K562 (cell line): ENCODE data around the gene NRSN2.

Experiments used
- CTCF ChIP-seq, 3 experiments: IDR thresholded peaks in 2 of 3; conservative IDR thresholded peaks in 1 of 3; 2 replicates each; pipeline ENCODE4 v1.5.1; 2011 to 2012; ENCODE audit warnings: low read length in 3 of 3, mild to moderate bottlenecking in 3 of 3, control low read depth in 2 of 3, improper control_type of control experiment in 1 of 3, inconsistent platforms in 1 of 3, low read depth in 1 of 3, mixed read lengths in 1 of 3, moderate library complexity in 1 of 3; ENCODE audit not compliant: insufficient read depth in 2 of 3
- EZH2 ChIP-seq: IDR thresholded peaks from 2 replicates; pipeline ENCODE4 v1.6.1; 2012; ENCODE audit warnings: low read depth, mild to moderate bottlenecking, inconsistent platforms, low read length, borderline replicate concordance
- HBP1 ChIP-seq: fragments of 450-650 bp; formaldehyde crosslinking; IDR thresholded peaks from 2 replicates; pipeline ENCODE4 v1.4.0; 2022; ENCODE audit warnings: missing genetic modification characterization
- NCOA2 ChIP-seq, 2 experiments: fragments of 450-650 bp; IDR thresholded peaks; 2 replicates each; pipeline ENCODE4 v1.6.1; 2018; ENCODE audit warnings: mild to moderate bottlenecking in 2 of 2, moderate library complexity in 1 of 2; ENCODE audit not compliant: partially characterized antibody in 2 of 2
- NFIC ChIP-seq: fragments of 450-650 bp; IDR thresholded peaks from 2 replicates; pipeline ENCODE4 v1.6.1; 2017; ENCODE audit warnings: mild to moderate bottlenecking, inconsistent platforms
- PHF8 ChIP-seq: fragments of 200-600 bp; sonication (generic); IDR thresholded peaks from 2 replicates; pipeline ENCODE4 v1.6.1; 2012; ENCODE audit warnings: mixed run types, mild to moderate bottlenecking, inconsistent platforms, low read length, moderate library complexity, borderline replicate concordance
- POLR2A ChIP-seq: fragments of 450-650 bp; conservative IDR thresholded peaks from 2 replicates; pipeline ENCODE4 v1.6.1; 2016
- TAF9B ChIP-seq: fragments of 450-650 bp; IDR thresholded peaks from 2 replicates; pipeline ENCODE4 v1.6.1; 2018; ENCODE audit warnings: mild to moderate bottlenecking; ENCODE audit not compliant: partially characterized antibody
- ZNF24 ChIP-seq: fragments of 450-650 bp; IDR thresholded peaks from 2 replicates; pipeline ENCODE4 v1.6.1; 2016

- TF ChIP-seq ZNF24 (no peak), CTCF (IDR thresholded peaks at IDR 0.05 in 2 of 3, conservative IDR thresholded peaks at IDR 0.05 in 1 of 3; ENCODE audit: insufficient read depth in 2 of 3, low read depth in 1 of 3, low read length in 3 of 3) (no peak), NCOA2 (IDR thresholded peaks at IDR 0.05; ENCODE audit: partially characterized antibody in 2 of 2) (no peak), POLR2A (no peak), EZH2 (no peak), HBP1 (CRISPR knock-in tag) (no peak), PHF8 (no peak), NFIC (no peak), TAF9B (no peak)
Measured at GRCh38 chr20:310645-311044, 36.3 kb upstream of the NRSN2 start.
